Measurements from ENCODE around the gene KRT72.

DNA sequence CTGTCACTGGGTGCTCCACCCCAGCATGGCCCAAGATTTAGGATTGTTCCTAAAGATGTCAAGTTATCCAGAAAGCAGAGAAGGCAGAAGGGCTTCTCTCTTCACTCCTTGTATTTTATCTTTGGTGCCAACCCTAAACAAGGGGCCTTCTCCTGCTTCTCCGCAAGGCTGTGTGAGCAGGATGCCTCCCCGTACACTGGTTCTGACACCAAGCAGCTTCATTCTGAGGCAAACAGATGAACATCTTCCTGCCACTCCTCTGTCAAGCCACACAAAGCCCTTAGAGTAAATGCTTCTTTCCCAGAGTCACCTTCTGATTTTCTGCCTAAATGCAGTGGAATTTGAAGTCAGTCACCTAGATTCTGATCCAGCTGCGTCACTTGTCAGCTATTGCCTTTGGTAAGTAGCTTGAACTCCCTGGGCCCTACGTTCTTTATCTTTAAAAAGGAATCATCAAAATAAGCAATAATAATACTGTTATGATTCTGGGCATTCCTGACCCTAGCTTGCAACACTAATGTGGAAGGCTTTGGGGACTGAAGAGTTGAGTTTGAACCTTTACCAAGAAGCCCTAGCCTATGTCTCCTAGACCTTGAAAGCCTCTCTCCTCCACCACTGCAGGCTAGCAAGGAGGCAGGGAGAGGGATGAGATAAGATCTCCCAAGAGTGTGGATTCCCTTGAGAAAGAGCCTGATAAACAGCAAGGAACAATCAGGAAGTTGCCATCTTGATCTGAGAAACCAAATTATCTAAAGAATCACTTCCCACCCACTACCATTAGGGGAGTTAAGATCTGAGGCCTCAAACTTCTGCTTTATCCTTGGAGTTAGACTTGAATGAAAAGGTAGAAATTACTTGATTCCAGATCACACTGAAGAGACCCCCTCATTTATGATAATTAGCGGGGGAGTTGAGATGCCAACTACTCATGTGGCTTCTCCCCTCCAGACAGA lies 11.4 kb upstream of the KRT72 start:
- TF ChIP-seq CTCF (IDR thresholded peaks at IDR 0.05; ENCODE audit: low read depth, low read length, poor library complexity, severe bottlenecking): no peak
- no peak for TF ChIP-seq EZH2phosphoT487 (IDR thresholded peaks at IDR 0.05; ENCODE audit: borderline replicate concordance, low read length)

All from DOHH2 (cell line).